ENCODE results near the gene DPYSL5. TPM values are rescaled to one million over a fixed set of nuclear protein-coding genes. Genes with fewer than 3 reads are reported as not detected.

The DPYSL5 gene
- polyA plus RNA-seq, 3 donors = not detected

DNA sequence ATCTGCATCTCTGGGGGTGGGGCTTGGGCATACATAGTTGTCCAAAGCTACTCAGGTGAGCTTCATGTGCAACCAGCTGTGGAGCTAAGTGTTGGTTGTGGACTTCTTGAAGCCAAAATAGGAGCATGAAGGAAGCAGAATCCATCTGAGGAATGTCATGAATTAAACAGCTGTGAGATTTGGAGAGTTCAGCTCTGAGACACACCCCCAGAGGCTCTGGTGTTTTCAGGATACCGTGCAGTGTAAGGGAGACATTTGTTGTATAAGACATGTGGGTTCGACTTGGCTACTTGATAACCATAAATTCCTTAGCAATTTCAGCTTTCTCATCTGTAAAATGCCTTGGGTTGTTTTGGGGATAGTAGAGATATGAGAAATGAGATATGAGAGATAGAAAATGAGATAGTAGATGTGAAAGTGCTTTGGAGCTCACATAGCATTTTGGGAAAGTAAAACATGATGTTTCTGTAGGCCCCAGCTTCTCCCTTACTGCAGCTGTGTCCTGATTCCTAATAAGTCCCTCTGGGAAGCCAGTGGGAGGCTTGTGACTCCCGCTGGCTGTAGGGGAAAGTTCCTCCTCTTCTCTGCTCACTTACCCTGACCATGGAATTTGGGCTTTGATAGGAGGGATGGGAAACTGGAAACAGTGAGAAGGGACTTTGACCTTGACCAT is 50.0 kb downstream of the DPYSL5 start:
- Histone ChIP-seq H3K4me2 (replicated peaks; ENCODE audit: extremely low read depth, low read length, poor library complexity, severe bottlenecking) (no peak overlapping the region), H2AFZ (ENCODE audit: insufficient read depth, low read depth, low read length, poor library complexity, severe bottlenecking) (no peak overlapping the region), H3K79me2 (ENCODE audit: insufficient read depth, low read length) (no peaks in the 10 kb centered on the region), H3K4me3 (replicated peaks in 1 of 3; ENCODE audit: low read depth in 2 of 3, low read length in 3 of 3) (no peak overlapping the region), H3K27ac (ENCODE audit: low read depth in 1 of 2, low read length in 2 of 2) (no peak overlapping the region), H3K36me3 (replicated peaks in 1 of 2; ENCODE audit: control insufficient read depth in 1 of 2, insufficient read depth in 2 of 2, low read length in 2 of 2) (no peaks in the 10 kb centered on the region), H4K20me1 (ENCODE audit: insufficient read depth, low read length) (no peaks in the 10 kb centered on the region), H3K4me1 (ENCODE audit: control insufficient read depth in 1 of 2, insufficient read depth in 2 of 2, low read length in 2 of 2) (no peaks in the 10 kb centered on the region), H3K9ac (ENCODE audit: insufficient read depth, low read length, poor library complexity, severe bottlenecking) (no peak overlapping the region), H3K27me3 (ENCODE audit: control insufficient read depth in 2 of 2, insufficient read depth in 2 of 2, low read length in 2 of 2) (no peaks in the 10 kb centered on the region), H3K9me3 (replicated peaks in 1 of 2; ENCODE audit: control insufficient read depth in 1 of 2, insufficient read depth in 1 of 2, low read length in 2 of 2) (no peaks in the 10 kb centered on the region)
- H3K27me3 Mint-ChIP-seq (ENCODE audit: low read depth in 3 of 3) = peaks cover 0 to 2% (median 1%) of the 10 kb centered on the region in 3 donors
- H3K9me3 Mint-ChIP-seq = peaks cover 0 to 6% (median 3%) of the 10 kb centered on the region in 7 donors
- TF ChIP-seq, protein P1, sequence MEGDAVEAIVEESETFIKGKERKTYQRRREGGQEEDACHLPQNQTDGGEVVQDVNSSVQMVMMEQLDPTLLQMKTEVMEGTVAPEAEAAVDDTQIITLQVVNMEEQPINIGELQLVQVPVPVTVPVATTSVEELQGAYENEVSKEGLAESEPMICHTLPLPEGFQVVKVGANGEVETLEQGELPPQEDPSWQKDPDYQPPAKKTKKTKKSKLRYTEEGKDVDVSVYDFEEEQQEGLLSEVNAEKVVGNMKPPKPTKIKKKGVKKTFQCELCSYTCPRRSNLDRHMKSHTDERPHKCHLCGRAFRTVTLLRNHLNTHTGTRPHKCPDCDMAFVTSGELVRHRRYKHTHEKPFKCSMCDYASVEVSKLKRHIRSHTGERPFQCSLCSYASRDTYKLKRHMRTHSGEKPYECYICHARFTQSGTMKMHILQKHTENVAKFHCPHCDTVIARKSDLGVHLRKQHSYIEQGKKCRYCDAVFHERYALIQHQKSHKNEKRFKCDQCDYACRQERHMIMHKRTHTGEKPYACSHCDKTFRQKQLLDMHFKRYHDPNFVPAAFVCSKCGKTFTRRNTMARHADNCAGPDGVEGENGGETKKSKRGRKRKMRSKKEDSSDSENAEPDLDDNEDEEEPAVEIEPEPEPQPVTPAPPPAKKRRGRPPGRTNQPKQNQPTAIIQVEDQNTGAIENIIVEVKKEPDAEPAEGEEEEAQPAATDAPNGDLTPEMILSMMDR (IDR thresholded peaks at IDR 0.05) = no peak
- no peaks in the 10 kb centered on the region for H3K4me1 Mint-ChIP-seq
- no CpG with 5 or more reads among the region's 3 CpGs for WGBS (ENCODE audit: insufficient coverage)
- H3K36me3 Mint-ChIP-seq = no peaks in the 10 kb centered on the region
- H3K4me3 Mint-ChIP-seq = no peak overlapping the region
- no peak for DNase-seq
- intact Hi-C loops (cut with micrococcal nuclease) = no loop called here
- H3K27ac Mint-ChIP-seq = no peak overlapping the region

DNA sequence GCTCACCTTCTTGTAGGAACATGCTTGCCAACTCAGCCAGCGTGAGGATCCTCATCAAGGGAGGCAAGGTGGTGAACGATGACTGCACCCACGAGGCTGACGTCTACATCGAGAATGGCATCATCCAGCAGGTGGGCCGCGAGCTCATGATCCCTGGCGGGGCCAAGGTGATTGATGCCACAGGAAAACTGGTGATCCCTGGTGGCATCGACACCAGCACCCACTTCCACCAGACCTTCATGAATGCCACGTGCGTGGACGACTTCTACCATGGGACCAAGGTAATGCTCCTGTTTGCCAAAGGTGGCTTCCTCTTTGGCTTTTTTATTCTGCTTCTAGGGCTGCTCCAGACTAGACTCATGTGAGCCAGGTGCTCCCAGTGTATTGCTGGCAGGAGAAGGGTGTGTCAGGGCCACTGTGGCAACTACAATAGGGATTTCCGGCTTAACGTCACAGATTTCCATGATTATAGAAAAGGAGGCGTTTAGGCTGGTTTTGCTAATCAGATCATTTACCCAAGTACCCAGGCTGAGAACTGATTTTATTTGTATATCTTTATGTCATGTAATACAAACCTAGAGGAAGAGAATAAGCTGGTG is 50.6 kb downstream of the DPYSL5 start:
- Histone ChIP-seq H3K27ac (ENCODE audit: low read depth in 1 of 2, low read length in 2 of 2) (no peak overlapping the region), H3K27me3 (ENCODE audit: control insufficient read depth in 2 of 2, insufficient read depth in 2 of 2, low read length in 2 of 2) (no peaks in the 10 kb centered on the region), H3K4me1 (ENCODE audit: control insufficient read depth in 1 of 2, insufficient read depth in 2 of 2, low read length in 2 of 2) (no peaks in the 10 kb centered on the region), H2AFZ (ENCODE audit: insufficient read depth, low read depth, low read length, poor library complexity, severe bottlenecking) (no peak overlapping the region), H3K4me2 (replicated peaks; ENCODE audit: extremely low read depth, low read length, poor library complexity, severe bottlenecking) (no peak overlapping the region), H4K20me1 (ENCODE audit: insufficient read depth, low read length) (no peaks in the 10 kb centered on the region), H3K36me3 (replicated peaks in 1 of 2; ENCODE audit: control insufficient read depth in 1 of 2, insufficient read depth in 2 of 2, low read length in 2 of 2) (no peaks in the 10 kb centered on the region), H3K79me2 (ENCODE audit: insufficient read depth, low read length) (no peaks in the 10 kb centered on the region), H3K9ac (ENCODE audit: insufficient read depth, low read length, poor library complexity, severe bottlenecking) (no peak overlapping the region), H3K4me3 (replicated peaks in 1 of 3; ENCODE audit: low read depth in 2 of 3, low read length in 3 of 3) (no peak overlapping the region), H3K9me3 (replicated peaks in 1 of 2; ENCODE audit: control insufficient read depth in 1 of 2, insufficient read depth in 1 of 2, low read length in 2 of 2) (no peaks in the 10 kb centered on the region)
- Mint-ChIP-seq H3K27me3 (ENCODE audit: low read depth in 3 of 3) (peaks cover 0 to 2% (median 1%) of the 10 kb centered on the region in 3 donors), H3K27ac (no peak overlapping the region), H3K4me3 (no peak overlapping the region), H3K36me3 (no peaks in the 10 kb centered on the region), H3K9me3 (peaks cover 0 to 6% (median 3%) of the 10 kb centered on the region in 7 donors), H3K4me1 (no peaks in the 10 kb centered on the region)
- no peak for DNase-seq
- TF ChIP-seq, protein P1 (IDR thresholded peaks at IDR 0.05) = no peak
- intact Hi-C loops (cut with micrococcal nuclease) = no loop called here
- 96% methylated on average over 13 of the region's 15 CpGs for WGBS (ENCODE audit: insufficient coverage)

Measured in CD14-positive monocyte (primary cell).